ENCODE results near the gene TSHZ1.

GRCh38 chr18:75179819-75180600 lies 30.6 kb upstream of the TSHZ1 start:
- no peak for TF ChIP-seq POLR2A (IDR thresholded peaks at IDR 0.05)
- TF ChIP-seq, protein P1, sequence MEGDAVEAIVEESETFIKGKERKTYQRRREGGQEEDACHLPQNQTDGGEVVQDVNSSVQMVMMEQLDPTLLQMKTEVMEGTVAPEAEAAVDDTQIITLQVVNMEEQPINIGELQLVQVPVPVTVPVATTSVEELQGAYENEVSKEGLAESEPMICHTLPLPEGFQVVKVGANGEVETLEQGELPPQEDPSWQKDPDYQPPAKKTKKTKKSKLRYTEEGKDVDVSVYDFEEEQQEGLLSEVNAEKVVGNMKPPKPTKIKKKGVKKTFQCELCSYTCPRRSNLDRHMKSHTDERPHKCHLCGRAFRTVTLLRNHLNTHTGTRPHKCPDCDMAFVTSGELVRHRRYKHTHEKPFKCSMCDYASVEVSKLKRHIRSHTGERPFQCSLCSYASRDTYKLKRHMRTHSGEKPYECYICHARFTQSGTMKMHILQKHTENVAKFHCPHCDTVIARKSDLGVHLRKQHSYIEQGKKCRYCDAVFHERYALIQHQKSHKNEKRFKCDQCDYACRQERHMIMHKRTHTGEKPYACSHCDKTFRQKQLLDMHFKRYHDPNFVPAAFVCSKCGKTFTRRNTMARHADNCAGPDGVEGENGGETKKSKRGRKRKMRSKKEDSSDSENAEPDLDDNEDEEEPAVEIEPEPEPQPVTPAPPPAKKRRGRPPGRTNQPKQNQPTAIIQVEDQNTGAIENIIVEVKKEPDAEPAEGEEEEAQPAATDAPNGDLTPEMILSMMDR (IDR thresholded peaks at IDR 0.05) = no peak
